Hepatocyte (in vitro differentiated cells): ENCODE results near the gene TMEM63A. TPM values are rescaled to one million over a fixed set of nuclear protein-coding genes. Genes with fewer than 3 reads are reported as not detected.

Experiments
- DNase-seq: peaks from one replicate; pipeline ENCODE4 v3.0.0-alpha.2; 2016; ENCODE audit warnings: low spot score
- H2AFZ ChIP-seq: fragments of 200-600 bp; sonication (generic); 2 replicates; pipeline ENCODE4 v1.6.0; 2016; ENCODE audit warnings: antibody characterized with exemption, mild to moderate bottlenecking
- H3K27ac ChIP-seq: fragments of 200-600 bp; sonication (generic); 2 replicates; pipeline ENCODE4 v1.5.1; 2016; ENCODE audit warnings: mild to moderate bottlenecking
- H3K27me3 ChIP-seq: fragments of 200-600 bp; sonication (generic); 2 replicates; pipeline ENCODE4 v1.6.1; 2016
- H3K36me3 ChIP-seq: fragments of 200-600 bp; sonication (generic); replicated peaks from 2 replicates; pipeline ENCODE4 v1.5.1; 2016; ENCODE audit warnings: low read depth; ENCODE audit not compliant: insufficient read depth
- H3K4me1 ChIP-seq: fragments of 200-600 bp; sonication (generic); 2 replicates; pipeline ENCODE4 v1.5.1; 2016; ENCODE audit warnings: mild to moderate bottlenecking, moderate library complexity; ENCODE audit not compliant: insufficient read depth
- H3K4me2 ChIP-seq: fragments of 200-600 bp; sonication (generic); 2 replicates; pipeline ENCODE4 v1.6.0; 2016
- H3K4me3 ChIP-seq: fragments of 200-600 bp; sonication (generic); 2 replicates; pipeline ENCODE4 v1.5.1; 2016; ENCODE audit warnings: mild to moderate bottlenecking
- H3K79me2 ChIP-seq: fragments of 200-600 bp; sonication (generic); 2 replicates; pipeline ENCODE4 v1.6.0; 2017; ENCODE audit warnings: mild to moderate bottlenecking
- H3K9me2 ChIP-seq: fragments of 200-600 bp; sonication (generic); replicated peaks from 2 replicates; pipeline ENCODE4 v1.6.0; 2017; ENCODE audit warnings: mild to moderate bottlenecking; ENCODE audit not compliant: insufficient read depth
- H3K9me3 ChIP-seq: fragments of 200-600 bp; sonication (generic); 2 replicates; pipeline ENCODE4 v1.5.1; 2016; ENCODE audit warnings: low read depth, mild to moderate bottlenecking
- H4K20me1 ChIP-seq: fragments of 200-600 bp; sonication (generic); 2 replicates; pipeline ENCODE4 v1.6.0; 2016; ENCODE audit warnings: mild to moderate bottlenecking; ENCODE audit not compliant: insufficient read depth, poor library complexity, severe bottlenecking
- CTCF ChIP-seq: fragments of 200-600 bp; sonication (generic); IDR thresholded peaks from 2 replicates; pipeline ENCODE4 v1.5.1; 2016; ENCODE audit warnings: antibody characterized with exemption, mild to moderate bottlenecking; ENCODE audit not compliant: poor library complexity
- EZH2 ChIP-seq: fragments of 200-600 bp; sonication (generic); IDR thresholded peaks from 2 replicates; pipeline ENCODE4 v1.6.1; 2016; ENCODE audit warnings: antibody characterized with exemption, mild to moderate bottlenecking, borderline replicate concordance
- EZH2phosphoT487 ChIP-seq: fragments of 200-600 bp; sonication (generic); IDR thresholded peaks from one replicate; pipeline ENCODE4 v1.6.1; 2018; ENCODE audit warnings: antibody characterized with exemption, mild to moderate bottlenecking, low read depth, moderate library complexity; ENCODE audit not compliant: unreplicated experiment, severe bottlenecking
- WGBS: methylation state at CpG from one replicate; pipeline ENCODE4 v1.1.6; 2016; ENCODE audit warnings: low lambda C conversion rate; ENCODE audit errors: missing lambda C conversion rate; 5-methylcytosine and 5-hydroxymethylcytosine counted together
- polyA plus RNA-seq: library from polyadenylated mRNA; unstranded; fragments of >200 nt; fragmentation: Nextera tagmentation; extraction: Ambion mirVana; gene quantifications from 2 replicates; pipeline ENCODE4 v1.2.1, GENCODE V29; 2016
- total RNA-seq: library from RNA; depleted of rRNA; stranded (reverse); fragments of >200 nt; gene quantifications from 2 replicates; pipeline ENCODE4 v1.2.3, GENCODE V29; 2014

Gene TMEM63A
- total and polyA plus RNA-seq, 2 experiments from 2014 or later: 38.8 to 47.5 TPM

GRCh38 chr1:225882694-225883615 lies 775 bp upstream of the TMEM63A start:
- Histone ChIP-seq H3K27ac (peak overlapping the region; percentile 98), H3K79me2 (peaks cover 47% of the 10 kb centered on the region), H3K36me3 (no peaks in the 10 kb centered on the region), H3K9me3 (no peaks in the 10 kb centered on the region), H3K4me1 (peaks cover 43% of the 10 kb centered on the region), H4K20me1 (no peaks in the 10 kb centered on the region), H3K4me2 (peak overlapping the region; percentile 99), H2AFZ (peak overlapping the region; percentile 99), H3K4me3 (peak overlapping the region; percentile 89), H3K9me2 (no peaks in the 10 kb centered on the region), H3K27me3 (no peaks in the 10 kb centered on the region)
- TF ChIP-seq EZH2 (no peak), EZH2phosphoT487 (no peak), CTCF (no peak)
- peak; percentile 65 for DNase-seq
- WGBS: 10% methylated on average over 59 of the region's 63 CpGs

- H2AFZ ChIP-seq: peak overlapping the region; percentile 99
- H3K4me1 ChIP-seq: peaks cover 45% of the 10 kb centered on the region
- WGBS: 17% methylated on average over 17 of the region's 25 CpGs
These were observed 860 bp downstream of the TMEM63A start for GRCh38 chr1:225881081-225881958.

GRCh38 chr1:225880636-225881035 lies 1.5 kb downstream of the TMEM63A start:
- Histone ChIP-seq H3K9me2 (no peaks in the 10 kb centered on the region), H3K27ac (peak overlapping the region; percentile 98), H3K4me3 (no peak overlapping the region), H3K27me3 (no peaks in the 10 kb centered on the region), H3K36me3 (no peaks in the 10 kb centered on the region), H4K20me1 (no peaks in the 10 kb centered on the region), H3K4me1 (peaks cover 46% of the 10 kb centered on the region), H3K9me3 (no peaks in the 10 kb centered on the region), H2AFZ (no peak overlapping the region), H3K4me2 (peak overlapping the region; percentile 99), H3K79me2 (peaks cover 61% of the 10 kb centered on the region)
- no peak for TF ChIP-seq CTCF
- no peak for TF ChIP-seq EZH2phosphoT487
- TF ChIP-seq EZH2: no peak
- DNase-seq: no peak
- 59% methylated on average over 5 of the region's 5 CpGs for WGBS

More at GRCh38 chr1:225881081-225881958, 860 bp downstream of the TMEM63A start:
- Histone ChIP-seq H3K27ac (peak overlapping the region; percentile 98), H3K4me3 (peak overlapping the region; percentile 89), H4K20me1 (no peaks in the 10 kb centered on the region), H3K79me2 (peaks cover 61% of the 10 kb centered on the region), H3K4me2 (peak overlapping the region; percentile 99), H3K36me3 (no peaks in the 10 kb centered on the region), H3K27me3 (no peaks in the 10 kb centered on the region), H3K9me2 (no peaks in the 10 kb centered on the region), H3K9me3 (no peaks in the 10 kb centered on the region)
- TF ChIP-seq CTCF (no peak), EZH2phosphoT487 (no peak), EZH2 (no peak)
- peak; percentile 74 for DNase-seq
